SK-N-SH treated with all-trans-retinoic acid at 6 μM for 48 hours (cell line): ENCODE measurements around the gene ZFAND3.

Experiments
- ATAC-seq: fragments of 200-7000 bp; cut with Tn5 transposase; 3 replicates; pipeline ENCODE4 v1.9.1; 2020; ENCODE audit warnings: mild to moderate bottlenecking, moderate library complexity
- ARNTL ChIP-seq: fragments of 450-650 bp; formaldehyde crosslinking; IDR thresholded peaks from 2 replicates; pipeline ENCODE4 v1.5.0; 2020; ENCODE audit warnings: low read depth, mild to moderate bottlenecking, moderate library complexity, borderline replicate concordance
- BACH2 ChIP-seq: fragments of 250-450 bp; sonication (Bioruptor Pico); IDR thresholded peaks from 2 replicates; pipeline ENCODE4 v1.9.0; 2021; ENCODE audit warnings: mild to moderate bottlenecking, borderline replicate concordance
- CSRNP3 ChIP-seq: fragments of 250-450 bp; sonication (Bioruptor Pico); IDR thresholded peaks from 2 replicates; pipeline ENCODE4 v1.5.1; 2021; ENCODE audit warnings: mild to moderate bottlenecking, moderate library complexity
- GLIS3 ChIP-seq: fragments of 250-450 bp; sonication (Bioruptor Pico); IDR thresholded peaks from 2 replicates; pipeline ENCODE4 v1.5.0; 2020; ENCODE audit warnings: mild to moderate bottlenecking, moderate library complexity
- OSR1 ChIP-seq: fragments of 250-450 bp; sonication (Bioruptor Pico); IDR thresholded peaks from 2 replicates; pipeline ENCODE4 v1.8.0; 2022; ENCODE audit warnings: moderate library complexity, mild to moderate bottlenecking, inconsistent platforms
- PATZ1 ChIP-seq: fragments of 250-450 bp; sonication (Bioruptor Pico); IDR thresholded peaks from 2 replicates; pipeline ENCODE4 v1.8.0; 2020; ENCODE audit warnings: mild to moderate bottlenecking, moderate library complexity, borderline replicate concordance
- POU6F1 ChIP-seq: fragments of 250-450 bp; sonication (Bioruptor Pico); IDR thresholded peaks from 2 replicates; pipeline ENCODE4 v1.8.0; 2021; ENCODE audit warnings: low read depth, mild to moderate bottlenecking, moderate library complexity, borderline replicate concordance
- PPARA ChIP-seq: fragments of 250-450 bp; sonication (Bioruptor Pico); IDR thresholded peaks from 2 replicates; pipeline ENCODE4 v1.5.0; 2020; ENCODE audit warnings: mild to moderate bottlenecking, borderline replicate concordance
- RARB ChIP-seq: fragments of 250-450 bp; sonication (Bioruptor Pico); IDR thresholded peaks from 2 replicates; pipeline ENCODE4 v1.8.0; 2021; ENCODE audit warnings: mild to moderate bottlenecking, moderate library complexity
- SNAI2 ChIP-seq: fragments of 250-450 bp; sonication (Bioruptor Pico); IDR thresholded peaks from 2 replicates; pipeline ENCODE4 v1.5.0; 2020; ENCODE audit warnings: mild to moderate bottlenecking, moderate library complexity
- TCF4 ChIP-seq: fragments of 250-450 bp; sonication (Bioruptor Pico); IDR thresholded peaks from 2 replicates; pipeline ENCODE4 v1.8.0; 2021; ENCODE audit warnings: mild to moderate bottlenecking, moderate library complexity, borderline replicate concordance
- TOX ChIP-seq: fragments of 250-450 bp; sonication (Bioruptor Pico); IDR thresholded peaks from 2 replicates; pipeline ENCODE4 v1.8.0; 2021; ENCODE audit warnings: mild to moderate bottlenecking, moderate library complexity, borderline replicate concordance
- TSHZ2 ChIP-seq: fragments of 250-450 bp; sonication (Bioruptor Pico); IDR thresholded peaks from 2 replicates; pipeline ENCODE4 v1.5.0; 2020; ENCODE audit warnings: mild to moderate bottlenecking, moderate library complexity
- ZC3H10 ChIP-seq: fragments of 250-450 bp; sonication (Bioruptor Pico); IDR thresholded peaks from 2 replicates; pipeline ENCODE4 v1.5.1; 2021; ENCODE audit warnings: mild to moderate bottlenecking, moderate library complexity
- ZFP3 ChIP-seq: fragments of 250-450 bp; sonication (Bioruptor Pico); IDR thresholded peaks from 2 replicates; pipeline ENCODE4 v1.5.0; 2020; ENCODE audit warnings: mild to moderate bottlenecking, moderate library complexity
- ZFP30 ChIP-seq: fragments of 450-650 bp; formaldehyde crosslinking; IDR thresholded peaks from 2 replicates; pipeline ENCODE4 v1.5.0; 2022; ENCODE audit warnings: mild to moderate bottlenecking, moderate library complexity
- ZNF70 ChIP-seq: fragments of 450-650 bp; formaldehyde crosslinking; IDR thresholded peaks from 2 replicates; pipeline ENCODE4 v1.5.0; 2020; ENCODE audit warnings: mild to moderate bottlenecking, moderate library complexity

The ZFAND3 gene

GRCh38 chr6:38157905-38158304 lies 338.4 kb downstream of the ZFAND3 start:
- ATAC-seq, result no peak
- TF ChIP-seq OSR1 (CRISPR knock-in tag) (no peak), CSRNP3 (CRISPR knock-in tag) (no peak), PPARA (CRISPR knock-in tag) (no peak), SNAI2 (no peak), TOX (CRISPR knock-in tag) (no peak), ZC3H10 (CRISPR knock-in tag) (no peak), ARNTL (CRISPR knock-in tag) (no peak), GLIS3 (no peak), ZFP3 (no peak), BACH2 (no peak), RARB (CRISPR knock-in tag) (no peak)

- no peak for ATAC-seq
Measured at GRCh38 chr6:38158762-38159350, 339.3 kb downstream of the ZFAND3 start.

More at GRCh38 chr6:38158762-38159350, 339.3 kb downstream of the ZFAND3 start:
- TF ChIP-seq POU6F1, result no peak
- no peak for TF ChIP-seq GLIS3
- TF ChIP-seq ZFP3, result no peak
- TF ChIP-seq TSHZ2 (CRISPR knock-in tag), result no peak
- no peak for TF ChIP-seq ARNTL (CRISPR knock-in tag)
- TF ChIP-seq PATZ1 (CRISPR knock-in tag), result no peak
- no peak for TF ChIP-seq ZNF70
- TF ChIP-seq TCF4 (CRISPR knock-in tag), result no peak
- TF ChIP-seq ZFP30 (CRISPR knock-in tag), result no peak
- TF ChIP-seq ZC3H10 (CRISPR knock-in tag), result no peak
